Memory B cell (primary cell): Measurements from ENCODE around the gene JMJD4.
A peak's percentile ranks its signal among the peaks of the same experiment; 100 is the strongest.

ENCODE experiments used
- ATAC-seq: fragments of 150-1000 bp; cut with Tn5 transposase; 2 replicates; pipeline ENCODE4 v1.10.0; 2021; ENCODE audit warnings: low read depth, mild to moderate bottlenecking, moderate library complexity
- DNase-seq, 2 donors: peaks; one replicate each; pipeline ENCODE4 v3.0.0; 2022; ENCODE audit warnings: low spot score in 2 of 2
- H3K27ac Mint-ChIP-seq: one replicate; pipeline ENCODE4 v1.8.0; 2022; ENCODE audit warnings: mild to moderate bottlenecking, moderate library complexity, mixed read lengths
- H3K27me3 Mint-ChIP-seq: one replicate; pipeline ENCODE4 v1.8.0; 2022; ENCODE audit warnings: mixed read lengths
- H3K36me3 Mint-ChIP-seq: one replicate; pipeline ENCODE4 v1.8.0; 2022; ENCODE audit warnings: mild to moderate bottlenecking, mixed read lengths
- H3K4me1 Mint-ChIP-seq: one replicate; pipeline ENCODE4 v1.8.0; 2022; ENCODE audit warnings: mixed read lengths
- H3K4me3 Mint-ChIP-seq: one replicate; pipeline ENCODE4 v1.8.0; 2022; ENCODE audit warnings: mild to moderate bottlenecking, moderate library complexity, mixed read lengths
- H3K9me3 Mint-ChIP-seq: one replicate; pipeline ENCODE4 v1.8.0; 2022; ENCODE audit warnings: mixed read lengths

JMJD4 gene

DNA sequence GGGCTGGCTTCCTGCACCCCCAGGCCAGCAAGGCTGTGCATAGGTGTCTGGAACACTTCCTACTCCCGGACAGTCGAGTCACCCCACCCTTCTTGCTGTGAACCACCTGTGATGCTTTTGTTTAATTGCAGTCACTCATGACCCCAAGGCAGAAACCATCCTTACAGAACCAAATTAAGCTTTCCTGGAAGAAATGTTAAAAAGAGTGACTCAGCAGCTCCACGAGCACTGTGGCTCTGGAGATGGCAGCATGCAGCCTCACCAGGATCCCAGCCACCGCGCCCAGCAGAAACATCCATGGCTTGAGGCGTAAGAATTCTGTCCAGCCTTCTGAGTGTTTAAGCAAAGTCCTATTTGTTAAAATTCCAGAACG is 28.9 kb upstream of the JMJD4 start:
- Mint-ChIP-seq H3K27ac (peak overlapping the region; percentile 31), H3K9me3 (no peaks in the 10 kb centered on the region), H3K27me3 (no peaks in the 10 kb centered on the region), H3K36me3 (peaks cover 30% of the 10 kb centered on the region), H3K4me3 (no peak overlapping the region), H3K4me1 (peaks cover 26% of the 10 kb centered on the region)
- DNase-seq = no peak
- no peak for ATAC-seq

GRCh38 chr1:227763246-227764018 is 28.3 kb upstream of the JMJD4 start:
- DNase-seq (no peak), ATAC-seq (no peak)
- H3K4me1 Mint-ChIP-seq = peaks cover 24% of the 10 kb centered on the region
- H3K36me3 Mint-ChIP-seq = peaks cover 27% of the 10 kb centered on the region
- no peak overlapping the region for H3K27ac Mint-ChIP-seq
- H3K4me3 Mint-ChIP-seq = no peak overlapping the region
- H3K27me3 Mint-ChIP-seq = no peaks in the 10 kb centered on the region
- H3K9me3 Mint-ChIP-seq = no peaks in the 10 kb centered on the region

- Mint-ChIP-seq H3K9me3 (no peaks in the 10 kb centered on the region), H3K4me1 (peaks cover 24% of the 10 kb centered on the region), H3K27ac (no peak overlapping the region), H3K4me3 (peak overlapping the region; percentile 11), H3K36me3 (peaks cover 27% of the 10 kb centered on the region), H3K27me3 (no peaks in the 10 kb centered on the region)
- peak; percentile 67 to 70 for DNase-seq
- ATAC-seq = peak; percentile 97
Observed at GRCh38 chr1:227762231-227762911, 27.3 kb upstream of the JMJD4 start.

DNA sequence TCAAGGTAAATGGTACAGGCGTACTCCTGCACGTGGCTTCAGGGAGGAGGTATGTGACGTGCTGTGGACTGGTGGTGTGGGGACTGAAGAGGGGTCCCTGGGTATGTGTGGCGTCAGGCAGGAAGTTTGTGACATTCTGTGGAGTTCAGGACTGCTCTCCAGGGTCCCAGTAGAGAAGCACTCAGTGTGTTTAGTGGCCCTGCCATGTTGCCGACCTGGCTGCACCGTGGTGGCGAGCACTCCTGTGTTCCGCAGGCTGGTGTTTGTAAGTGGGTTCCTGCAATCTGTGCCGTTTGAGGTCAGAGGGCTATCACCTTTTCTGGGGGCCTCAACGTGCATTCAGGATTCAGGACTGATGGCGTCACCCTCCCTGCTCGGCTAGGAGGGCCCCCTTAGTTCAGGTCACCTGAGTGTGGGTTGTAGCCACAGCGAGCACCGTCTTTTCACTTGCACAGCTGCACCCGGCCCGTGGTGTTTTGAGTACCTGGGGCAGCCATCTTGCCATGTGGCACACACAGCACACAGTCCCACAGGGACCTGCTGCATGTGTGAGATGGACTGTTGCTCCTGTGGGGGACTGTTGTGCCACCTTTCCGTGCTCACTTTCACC is 26.6 kb upstream of the JMJD4 start:
- Mint-ChIP-seq H3K4me1 (peaks cover 20% of the 10 kb centered on the region), H3K9me3 (no peaks in the 10 kb centered on the region), H3K4me3 (no peak overlapping the region), H3K27ac (no peak overlapping the region), H3K27me3 (no peaks in the 10 kb centered on the region), H3K36me3 (peaks cover 23% of the 10 kb centered on the region)
- no peak for ATAC-seq
- no peak for DNase-seq

GRCh38 chr1:227760377-227760776 is 25.3 kb upstream of the JMJD4 start:
- H3K4me1 Mint-ChIP-seq = peaks cover 16% of the 10 kb centered on the region
- no peak overlapping the region for H3K4me3 Mint-ChIP-seq
- DNase-seq (no peak), ATAC-seq (no peak)
- peaks cover 23% of the 10 kb centered on the region for H3K36me3 Mint-ChIP-seq
- H3K27me3 Mint-ChIP-seq = no peaks in the 10 kb centered on the region
- no peaks in the 10 kb centered on the region for H3K9me3 Mint-ChIP-seq
- H3K27ac Mint-ChIP-seq = no peak overlapping the region

DNA sequence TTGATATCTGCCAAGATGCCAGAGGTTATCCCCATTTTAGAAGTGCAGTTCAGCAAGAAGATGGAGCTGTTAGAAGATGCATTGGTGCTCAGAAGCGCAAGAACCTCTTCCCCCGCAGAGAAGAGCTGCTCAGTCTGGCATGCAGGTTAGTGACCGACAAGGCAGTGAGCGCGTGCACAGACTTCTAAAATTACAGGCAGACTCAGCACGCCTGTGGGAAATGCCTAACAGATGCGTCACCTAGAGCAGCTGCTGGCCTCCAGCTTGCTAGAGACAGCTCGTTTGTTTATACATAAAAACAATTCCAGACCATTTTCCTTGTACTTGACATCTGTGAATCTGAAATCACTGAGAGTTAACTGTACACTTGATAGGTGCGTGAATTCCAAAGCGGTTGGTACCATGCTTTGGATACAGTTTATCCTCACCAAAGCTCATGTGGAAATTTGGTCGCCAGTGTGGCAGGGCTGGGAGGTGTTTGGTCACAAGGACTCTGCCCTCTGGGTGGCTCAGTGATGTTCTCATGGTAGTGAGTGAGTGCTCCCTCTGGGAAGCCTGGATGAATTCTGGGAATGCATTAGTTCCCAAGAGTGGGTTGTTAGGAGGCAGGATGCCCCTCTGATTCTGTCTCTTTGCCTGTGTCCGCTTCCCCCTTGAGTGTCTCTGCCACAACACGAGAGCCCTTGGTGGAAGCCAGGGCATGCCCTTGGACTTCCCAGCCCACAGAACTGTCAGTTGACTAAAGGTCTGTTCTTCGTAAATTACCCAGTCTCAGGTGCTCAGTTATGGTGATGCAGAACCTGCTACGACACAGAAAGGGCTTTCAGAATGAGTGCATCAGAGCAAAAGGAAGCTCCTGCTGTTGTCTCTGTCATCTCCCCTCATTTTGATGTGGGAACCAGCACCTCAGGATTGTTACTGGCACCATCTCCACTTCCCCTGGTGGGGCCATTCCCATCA is 24.5 kb upstream of the JMJD4 start:
- no peak for ATAC-seq
- peaks cover 23% of the 10 kb centered on the region for H3K36me3 Mint-ChIP-seq
- no peak for DNase-seq

DNA sequence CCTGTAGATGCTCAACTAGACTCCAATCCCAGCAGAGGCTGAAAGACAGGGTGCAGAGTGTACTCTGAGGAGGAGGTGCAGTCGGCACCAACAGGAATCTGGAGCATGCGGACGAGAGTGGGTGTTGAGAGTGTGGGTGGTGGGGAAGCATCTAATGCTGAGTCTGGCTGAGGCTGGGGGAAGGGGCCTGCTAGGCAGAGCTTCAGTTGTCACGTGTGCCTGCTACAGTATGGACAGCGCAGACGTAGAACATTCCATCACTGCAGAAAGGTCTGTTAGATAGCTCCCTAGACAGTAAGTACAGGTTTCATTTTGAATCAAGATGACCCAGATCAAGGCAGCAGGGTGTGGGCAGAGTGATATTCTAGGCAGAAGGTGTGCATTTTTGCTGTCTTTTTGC is 23.3 kb upstream of the JMJD4 start:
- Mint-ChIP-seq H3K27ac (no peak overlapping the region), H3K27me3 (no peaks in the 10 kb centered on the region), H3K4me3 (no peak overlapping the region), H3K4me1 (peaks cover 21% of the 10 kb centered on the region), H3K36me3 (peaks cover 23% of the 10 kb centered on the region), H3K9me3 (no peaks in the 10 kb centered on the region)
- DNase-seq (no peak), ATAC-seq (no peak)

More for the DNA sequence above, 24.5 kb upstream of the JMJD4 start:
- H3K9me3 Mint-ChIP-seq = no peaks in the 10 kb centered on the region
- no peak overlapping the region for H3K4me3 Mint-ChIP-seq
- H3K4me1 Mint-ChIP-seq = peaks cover 16% of the 10 kb centered on the region
- H3K27me3 Mint-ChIP-seq = no peaks in the 10 kb centered on the region
- no peak overlapping the region for H3K27ac Mint-ChIP-seq

GRCh38 chr1:227757781-227758180 is 22.7 kb upstream of the JMJD4 start:
- no peak overlapping the region for H3K27ac Mint-ChIP-seq
- no peak for ATAC-seq
- H3K36me3 Mint-ChIP-seq = peaks cover 23% of the 10 kb centered on the region
- H3K4me3 Mint-ChIP-seq = no peak overlapping the region
- no peak for DNase-seq
- peaks cover 21% of the 10 kb centered on the region for H3K4me1 Mint-ChIP-seq
- H3K27me3 Mint-ChIP-seq = no peaks in the 10 kb centered on the region
- no peaks in the 10 kb centered on the region for H3K9me3 Mint-ChIP-seq

- peak overlapping the region; percentile 60 for H3K27ac Mint-ChIP-seq
- H3K36me3 Mint-ChIP-seq = peaks cover 22% of the 10 kb centered on the region
- ATAC-seq = no peak
- no peaks in the 10 kb centered on the region for H3K9me3 Mint-ChIP-seq
- H3K4me1 Mint-ChIP-seq = peaks cover 13% of the 10 kb centered on the region
- no peaks in the 10 kb centered on the region for H3K27me3 Mint-ChIP-seq
- no peak overlapping the region for H3K4me3 Mint-ChIP-seq
- no peak for DNase-seq
Observed at GRCh38 chr1:227756172-227756959, 21.3 kb upstream of the JMJD4 start.

DNA sequence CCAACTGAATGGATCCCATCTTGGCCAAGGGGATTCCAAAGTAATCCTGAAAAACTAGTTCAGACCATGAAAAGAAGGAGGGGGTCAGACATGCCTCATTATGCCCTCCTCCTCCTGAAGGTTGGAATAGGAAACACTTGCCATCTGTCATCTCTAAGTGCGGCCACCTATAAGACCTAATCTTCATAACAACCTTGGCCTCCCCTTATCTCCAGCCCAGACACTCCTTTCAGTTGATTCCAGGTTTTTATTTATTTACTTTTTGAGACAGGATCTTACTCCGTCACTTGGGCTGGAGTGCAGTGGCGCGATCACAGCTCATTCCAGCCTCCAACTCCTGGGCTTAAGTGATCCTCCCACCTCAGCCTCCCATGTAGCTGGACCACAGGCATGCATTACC is 19.9 kb upstream of the JMJD4 start:
- Mint-ChIP-seq H3K4me1 (peaks cover 11% of the 10 kb centered on the region), H3K27ac (no peak overlapping the region), H3K4me3 (no peak overlapping the region), H3K9me3 (no peaks in the 10 kb centered on the region), H3K36me3 (peaks cover 19% of the 10 kb centered on the region), H3K27me3 (no peaks in the 10 kb centered on the region)
- ATAC-seq = no peak
- no peak for DNase-seq

- H3K9me3 Mint-ChIP-seq = no peaks in the 10 kb centered on the region
- ATAC-seq = no peak
- peaks cover 15% of the 10 kb centered on the region for H3K4me1 Mint-ChIP-seq
- H3K4me3 Mint-ChIP-seq = no peak overlapping the region
- no peak overlapping the region for H3K27ac Mint-ChIP-seq
- DNase-seq = no peak
- no peaks in the 10 kb centered on the region for H3K27me3 Mint-ChIP-seq
- peaks cover 14% of the 10 kb centered on the region for H3K36me3 Mint-ChIP-seq
Observed at GRCh38 chr1:227753999-227754711, 19.1 kb upstream of the JMJD4 start.

- Mint-ChIP-seq H3K4me3 (no peak overlapping the region), H3K36me3 (peaks cover 12% of the 10 kb centered on the region), H3K9me3 (no peaks in the 10 kb centered on the region), H3K27ac (no peak overlapping the region), H3K27me3 (no peaks in the 10 kb centered on the region), H3K4me1 (peaks cover 15% of the 10 kb centered on the region)
- DNase-seq (no peak), ATAC-seq (no peak)
Observed at GRCh38 chr1:227749916-227750710, 15.0 kb upstream of the JMJD4 start.
